ENCODE data around the gene DOK7. TPM values are rescaled to one million over a fixed set of nuclear protein-coding genes. Genes with fewer than 3 reads are reported as not detected.
A peak's percentile ranks its signal among the peaks of the same experiment; 100 is the strongest.

Gene DOK7
- total RNA-seq, 1 donor from 2014 or later = 112 TPM

GRCh38 chr4:3462321-3462789 is 751 bp upstream of the DOK7 start:
- peak; percentile 72 for DNase-seq (ENCODE audit: low read depth)

- DNase-seq (ENCODE audit: low read depth) = peak; percentile 54
These were observed 646 bp downstream of the DOK7 start for GRCh38 chr4:3463556-3464348.

- no peak for DNase-seq (ENCODE audit: low read depth)
These were observed 1.3 kb downstream of the DOK7 start for GRCh38 chr4:3464349-3464905.

GRCh38 chr4:3464911-3465697 is 2.0 kb downstream of the DOK7 start:
- peak; percentile 88 for DNase-seq (ENCODE audit: low read depth)

- peak; percentile 32 for DNase-seq (ENCODE audit: low read depth)
These were observed 2.9 kb downstream of the DOK7 start for GRCh38 chr4:3465698-3466671.

- peak; percentile 25 for DNase-seq (ENCODE audit: low read depth)
These were observed 3.8 kb downstream of the DOK7 start for GRCh38 chr4:3466691-3467600.

GRCh38 chr4:3467601-3468031 is 4.5 kb downstream of the DOK7 start:
- peak; percentile 19 for DNase-seq (ENCODE audit: low read depth)

GRCh38 chr4:3468154-3468553 is 5.0 kb downstream of the DOK7 start:
- no peak for DNase-seq (ENCODE audit: low read depth)

- no peak for DNase-seq (ENCODE audit: low read depth)
These were observed 5.7 kb downstream of the DOK7 start for GRCh38 chr4:3468804-3469203.

- DNase-seq (ENCODE audit: low read depth) = no peak
These were observed 6.5 kb downstream of the DOK7 start for GRCh38 chr4:3469386-3470243.

GRCh38 chr4:3470244-3471097 is 7.4 kb downstream of the DOK7 start:
- DNase-seq (ENCODE audit: low read depth) = no peak

- DNase-seq (ENCODE audit: low read depth) = no peak
These were observed 8.1 kb downstream of the DOK7 start for GRCh38 chr4:3471098-3471760.

GRCh38 chr4:3471886-3472285 is 8.8 kb downstream of the DOK7 start:
- no peak for DNase-seq (ENCODE audit: low read depth)

- DNase-seq (ENCODE audit: low read depth) = no peak
These were observed 9.5 kb downstream of the DOK7 start for GRCh38 chr4:3472411-3473141.

- no peak for DNase-seq (ENCODE audit: low read depth)
These were observed 10.3 kb downstream of the DOK7 start for GRCh38 chr4:3473181-3473950.

All from myocyte (in vitro differentiated cells).